Kidney epithelial cell (primary cell): Measurements from ENCODE around the gene GNLY. TPM values are rescaled to one million over a fixed set of nuclear protein-coding genes. Genes with fewer than 3 reads are reported as not detected.

Experiments
- DNase-seq: peaks from one replicate; pipeline ENCODE4 v3.0.0-alpha.2; 2010; ENCODE audit warnings: low read depth
- H3K27me3 ChIP-seq: 2 replicates; pipeline ENCODE4 v1.6.0; 2011; ENCODE audit warnings: low read length; ENCODE audit not compliant: control insufficient read depth, insufficient read depth
- H3K36me3 ChIP-seq: 2 replicates; pipeline ENCODE4 v1.5.1; 2011; ENCODE audit warnings: low read length; ENCODE audit not compliant: control insufficient read depth, insufficient read depth
- H3K4me3 ChIP-seq: 2 replicates; pipeline ENCODE4 v1.5.1; 2011; ENCODE audit warnings: low read depth, mild to moderate bottlenecking, control low read depth, low read length
- CTCF ChIP-seq: IDR thresholded peaks from 2 replicates; pipeline ENCODE4 v1.5.1; 2011; ENCODE audit warnings: mild to moderate bottlenecking, moderate library complexity, low read length, control low read depth, inconsistent platforms; ENCODE audit not compliant: insufficient read depth, poor library complexity, severe bottlenecking
- total RNA-seq: library from RNA; depleted of rRNA; stranded (reverse); fragments of >200 nt; gene quantifications from 2 replicates; pipeline ENCODE4 v1.2.3, GENCODE V29; 2015

The GNLY gene
- total RNA-seq, 1 donor from 2014 or later, result not detected

DNA sequence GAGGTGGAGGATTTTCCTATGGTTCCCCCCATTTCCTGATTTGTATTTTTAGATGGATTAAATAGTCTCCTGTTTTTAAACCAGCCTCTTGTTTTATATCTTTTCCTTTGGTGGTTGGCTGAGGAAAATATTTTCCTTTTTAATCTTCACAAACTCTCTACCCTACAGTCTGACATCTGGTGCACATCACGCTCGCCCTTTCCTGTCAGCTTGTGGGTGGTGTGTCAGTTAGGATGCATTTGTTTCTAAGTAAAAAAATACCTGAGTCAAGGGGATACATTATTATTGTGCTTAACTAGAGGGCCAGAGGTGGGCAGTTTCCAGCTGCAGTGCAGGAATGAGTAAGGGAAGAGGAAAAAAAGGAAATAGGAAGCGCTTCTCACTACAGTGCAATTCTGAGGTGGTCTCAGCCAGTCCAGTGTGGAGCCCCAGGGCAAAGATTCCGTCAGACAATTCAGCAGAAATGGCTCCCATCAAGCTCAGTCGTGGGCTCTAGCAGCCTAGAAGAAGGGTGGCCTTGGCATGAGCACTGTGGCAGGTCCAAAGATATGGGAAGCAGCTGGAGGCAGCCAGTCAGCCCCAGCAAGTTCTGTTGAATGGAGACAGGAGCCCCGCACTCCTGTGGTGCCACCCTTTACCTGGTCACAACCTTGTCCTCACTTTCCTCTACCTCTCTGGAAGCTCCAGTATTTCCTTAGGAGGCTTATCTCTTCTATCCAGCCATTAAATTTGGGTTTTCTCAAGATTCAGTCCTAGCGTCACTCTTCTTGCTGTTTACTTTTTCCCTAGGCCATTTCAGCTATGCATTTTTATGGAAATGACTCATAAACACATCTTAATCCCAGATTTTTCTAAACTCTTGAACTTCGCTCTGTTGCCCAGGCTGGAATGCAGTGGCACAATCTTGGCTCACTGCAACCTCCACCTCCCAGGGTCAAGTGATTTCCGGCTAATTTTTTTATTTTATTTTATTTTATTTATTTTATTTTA is 44.7 kb upstream of the GNLY start:
- H3K4me3 ChIP-seq, result no peak overlapping the region
- H3K27me3 ChIP-seq, result no peaks in the 10 kb centered on the region
- peaks cover 8% of the 10 kb centered on the region for H3K36me3 ChIP-seq
- no peak for TF ChIP-seq CTCF
- no peak for DNase-seq

GRCh38 chr2:85650456-85650855 is 43.7 kb upstream of the GNLY start:
- Histone ChIP-seq H3K27me3 (no peaks in the 10 kb centered on the region), H3K4me3 (no peak overlapping the region), H3K36me3 (peaks cover 6% of the 10 kb centered on the region)
- no peak for DNase-seq
- no peak for TF ChIP-seq CTCF

DNA sequence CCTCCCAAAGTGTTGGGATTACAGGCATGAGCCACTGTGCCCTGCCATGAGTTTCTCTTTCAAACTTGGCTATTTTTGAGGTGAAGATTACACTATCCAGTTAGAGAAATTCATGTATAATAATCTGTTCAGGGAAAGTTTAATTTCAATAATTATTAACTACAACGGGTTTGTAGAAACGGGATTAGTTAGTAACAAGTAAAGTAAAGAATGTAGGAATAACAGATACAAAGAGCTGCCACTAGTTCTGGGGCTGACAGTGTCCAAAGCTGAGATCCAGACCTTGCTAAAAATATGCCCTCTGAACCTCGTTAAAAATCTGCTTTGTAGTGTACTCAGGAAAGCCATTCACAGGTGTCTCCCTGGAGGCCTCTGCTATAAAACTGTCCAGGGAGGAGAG is 43.1 kb upstream of the GNLY start:
- Histone ChIP-seq H3K4me3 (no peak overlapping the region), H3K27me3 (no peaks in the 10 kb centered on the region), H3K36me3 (peaks cover 5% of the 10 kb centered on the region)
- no peak for DNase-seq
- no peak for TF ChIP-seq CTCF

DNA sequence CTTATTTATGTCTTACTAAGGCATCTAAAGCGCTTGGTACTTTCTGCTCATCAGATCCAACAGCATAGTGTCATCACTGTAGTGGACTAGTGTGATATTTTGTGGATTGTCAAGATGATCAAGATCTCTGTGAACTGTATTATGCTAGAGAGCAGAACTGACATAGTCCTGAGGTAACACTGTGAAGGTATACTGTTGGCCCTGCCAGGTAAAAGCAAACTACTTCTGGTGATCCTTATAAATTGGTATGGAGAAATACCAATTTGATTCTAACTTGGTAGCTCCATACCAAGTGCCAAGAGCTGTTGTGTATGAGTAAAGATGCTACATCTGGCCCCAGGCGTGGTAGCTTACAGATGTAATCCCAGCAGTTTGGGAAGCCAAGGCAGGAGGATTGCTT is 42.1 kb upstream of the GNLY start:
- H3K27me3 ChIP-seq, result no peaks in the 10 kb centered on the region
- DNase-seq, result no peak

DNA sequence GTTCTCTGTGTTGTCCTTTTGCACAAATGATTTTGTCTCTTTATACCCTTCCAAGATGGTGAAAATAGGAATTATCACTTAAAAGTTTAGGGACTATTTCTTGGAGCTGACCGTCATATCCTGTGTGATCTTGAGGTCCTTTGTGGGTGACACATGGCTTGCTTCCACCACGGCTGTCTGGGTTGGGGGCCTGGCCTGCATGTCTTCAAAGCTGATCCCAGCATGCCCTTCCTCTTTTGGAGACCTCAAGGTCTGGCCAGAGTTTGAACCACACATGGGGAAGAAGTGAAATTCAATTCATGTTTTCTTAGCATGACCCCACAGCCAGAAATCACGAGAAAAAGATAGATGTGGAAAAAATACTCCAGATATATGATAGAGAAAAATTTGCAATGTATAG is 40.2 kb upstream of the GNLY start:
- Histone ChIP-seq H3K36me3 (peaks cover 3% of the 10 kb centered on the region), H3K27me3 (no peaks in the 10 kb centered on the region), H3K4me3 (no peak overlapping the region)
- no peak for DNase-seq
- no peak for TF ChIP-seq CTCF

More for the DNA sequence above, 42.1 kb upstream of the GNLY start:
- no peak overlapping the region for H3K4me3 ChIP-seq
- TF ChIP-seq CTCF, result no peak
- H3K36me3 ChIP-seq, result peaks cover 5% of the 10 kb centered on the region

DNA sequence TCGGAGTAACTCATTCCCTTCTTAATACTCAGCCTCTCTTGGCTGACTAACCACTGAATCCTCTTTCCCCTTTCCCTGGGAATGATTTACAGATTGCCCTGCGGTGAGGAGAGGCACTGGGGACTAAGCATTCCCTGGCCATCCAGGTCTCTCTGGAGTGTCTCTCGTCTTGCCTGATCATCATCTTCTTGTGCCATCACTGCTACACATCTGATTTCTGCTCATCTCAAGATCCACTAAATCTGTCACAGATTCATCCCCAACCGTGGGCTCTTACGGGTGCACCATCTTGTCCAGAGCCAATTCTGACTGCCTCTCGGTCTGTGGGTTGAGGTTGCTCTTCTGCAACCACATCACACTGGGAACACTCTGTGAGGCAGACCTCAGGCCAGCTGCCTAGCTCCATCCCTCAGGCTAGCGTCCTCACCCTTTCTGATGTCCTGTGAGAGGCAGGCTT is 38.2 kb upstream of the GNLY start:
- Histone ChIP-seq H3K36me3 (no peaks in the 10 kb centered on the region), H3K4me3 (no peak overlapping the region), H3K27me3 (no peaks in the 10 kb centered on the region)
- no peak for DNase-seq
- TF ChIP-seq CTCF, result no peak
